ENCODE data around the gene CDC45. TPM values are rescaled to one million over a fixed set of nuclear protein-coding genes. Genes with fewer than 3 reads are reported as not detected.
"Not testable (repeated sequence)": the region's sequence is repeated elsewhere in the genome, so short reads cannot be mapped to it uniquely, and the experiment has no call there.

The CDC45 gene
- total and polyA plus RNA-seq, 12 donors: 0.87 to 7.7 (median 1.4) TPM; not detected in 1

DNA sequence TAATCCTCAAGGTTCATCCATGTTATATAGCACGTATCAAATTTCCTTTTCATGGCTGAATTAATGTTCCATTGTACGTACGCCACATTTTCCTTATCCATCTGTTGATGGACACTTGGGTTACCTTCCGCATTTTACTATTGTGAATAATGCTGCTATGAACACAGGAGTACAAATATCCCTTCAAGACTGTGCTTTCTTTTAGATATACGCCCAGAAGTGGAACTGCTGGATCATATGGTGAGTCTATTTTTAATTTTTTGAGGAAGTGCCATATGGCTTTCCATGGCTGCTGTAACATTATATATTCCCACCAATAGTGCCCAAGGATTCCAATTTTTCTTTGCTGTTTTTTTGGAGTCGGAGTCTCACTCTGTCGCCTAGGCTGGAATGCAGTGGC, 41.4 kb upstream of the CDC45 start:
- no peak for TF ChIP-seq POLR2A (IDR thresholded peaks at IDR 0.05)
- TF ChIP-seq, protein P1, sequence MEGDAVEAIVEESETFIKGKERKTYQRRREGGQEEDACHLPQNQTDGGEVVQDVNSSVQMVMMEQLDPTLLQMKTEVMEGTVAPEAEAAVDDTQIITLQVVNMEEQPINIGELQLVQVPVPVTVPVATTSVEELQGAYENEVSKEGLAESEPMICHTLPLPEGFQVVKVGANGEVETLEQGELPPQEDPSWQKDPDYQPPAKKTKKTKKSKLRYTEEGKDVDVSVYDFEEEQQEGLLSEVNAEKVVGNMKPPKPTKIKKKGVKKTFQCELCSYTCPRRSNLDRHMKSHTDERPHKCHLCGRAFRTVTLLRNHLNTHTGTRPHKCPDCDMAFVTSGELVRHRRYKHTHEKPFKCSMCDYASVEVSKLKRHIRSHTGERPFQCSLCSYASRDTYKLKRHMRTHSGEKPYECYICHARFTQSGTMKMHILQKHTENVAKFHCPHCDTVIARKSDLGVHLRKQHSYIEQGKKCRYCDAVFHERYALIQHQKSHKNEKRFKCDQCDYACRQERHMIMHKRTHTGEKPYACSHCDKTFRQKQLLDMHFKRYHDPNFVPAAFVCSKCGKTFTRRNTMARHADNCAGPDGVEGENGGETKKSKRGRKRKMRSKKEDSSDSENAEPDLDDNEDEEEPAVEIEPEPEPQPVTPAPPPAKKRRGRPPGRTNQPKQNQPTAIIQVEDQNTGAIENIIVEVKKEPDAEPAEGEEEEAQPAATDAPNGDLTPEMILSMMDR (IDR thresholded peaks at IDR 0.05): no peak
- Histone ChIP-seq H3K9me3 (replicated peaks in 1 of 3) (no peaks in the 10 kb centered on the region), H3K27me3 (no peaks in the 10 kb centered on the region), H3K4me1 (replicated peaks in 1 of 2) (peaks cover under 1 to 5% of the 10 kb centered on the region in 2 donors), H3K27ac (no peak overlapping the region), H3K4me3 (no peak overlapping the region), H3K36me3 (replicated peaks in 1 of 2) (peaks cover 0 to 28% of the 10 kb centered on the region in 2 donors)
- WGBS, 4 donors: 85 to 92% (median 87%) methylated on average over 7 of the region's 7 CpGs
- intact Hi-C loops (cut with DNase I): no loop called here
- no peak for DNase-seq

DNA sequence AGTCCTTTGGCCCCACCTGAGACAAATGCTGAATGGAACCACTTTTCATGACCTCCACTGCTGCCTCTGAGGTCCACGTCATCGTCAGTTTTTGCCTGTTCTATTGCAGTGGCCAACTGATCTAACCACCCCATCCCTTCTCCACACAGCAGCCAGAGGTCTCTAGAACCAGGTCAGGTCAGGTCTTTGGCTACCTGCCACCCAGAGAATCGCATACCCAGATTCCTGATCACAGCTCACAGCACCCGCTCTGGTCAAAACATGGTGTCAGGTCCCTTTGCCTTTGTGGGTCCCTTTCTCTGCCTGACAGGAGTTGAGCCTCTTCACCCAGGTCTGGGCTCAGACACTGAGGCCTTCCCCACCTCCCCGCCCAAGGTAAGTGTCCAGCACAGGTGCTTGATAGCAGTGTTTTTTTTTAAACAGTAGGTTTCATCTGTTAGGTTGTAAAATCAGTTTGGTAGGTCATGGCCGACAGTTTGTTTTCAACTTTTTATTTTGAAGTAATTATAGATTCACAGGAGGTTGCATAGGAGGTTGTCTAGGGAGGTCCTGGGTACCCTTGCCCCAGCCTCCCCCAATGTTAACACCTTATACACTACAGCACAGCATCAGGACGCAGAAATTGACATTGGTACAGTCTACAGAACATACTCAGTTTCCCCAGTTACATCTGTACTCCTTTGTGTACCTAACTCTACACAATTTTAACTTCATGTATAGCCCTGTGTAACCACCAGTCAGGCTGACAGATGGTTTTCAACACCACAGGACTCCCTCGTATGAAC, 39.1 kb upstream of the CDC45 start:
- Histone ChIP-seq H3K27me3 (no peaks in the 10 kb centered on the region), H3K9me3 (replicated peaks in 1 of 3) (no peaks in the 10 kb centered on the region), H3K4me1 (replicated peaks in 1 of 2) (peaks cover 0 to 6% of the 10 kb centered on the region in 2 donors), H3K27ac (no peak overlapping the region), H3K4me3 (no peak overlapping the region), H3K36me3 (replicated peaks in 1 of 2) (peaks cover 0 to 31% of the 10 kb centered on the region in 2 donors)
- WGBS, 4 donors: 66 to 83% (median 78%) methylated on average over 8 of the region's 8 CpGs
- peak in 6 of 7 donors; percentile 29 to 74 (median 55) for DNase-seq
- intact Hi-C loops (cut with DNase I): no loop called here
- TF ChIP-seq, protein P1 (IDR thresholded peaks at IDR 0.05): no peak
- no peak for TF ChIP-seq POLR2A (IDR thresholded peaks at IDR 0.05)

DNA sequence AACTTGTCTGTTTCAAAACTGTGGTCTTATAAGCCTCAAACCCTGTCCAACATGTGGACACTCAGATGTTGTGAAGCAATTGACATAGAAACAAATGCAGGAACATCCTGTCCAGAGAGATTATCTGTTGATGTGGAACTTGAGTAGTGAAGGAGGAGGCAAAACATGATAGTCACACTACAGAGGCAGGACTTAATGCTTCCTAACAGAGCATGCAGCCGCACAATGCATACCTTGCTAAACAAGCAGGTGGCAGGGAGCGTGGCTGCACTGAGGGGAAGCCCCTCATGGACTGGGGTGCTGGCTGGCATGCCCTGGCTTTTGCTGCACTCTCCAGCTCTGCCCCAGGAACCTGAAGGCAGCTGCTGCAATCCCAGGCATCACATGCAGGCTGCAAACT, 37.6 kb upstream of the CDC45 start:
- H3K4me1 ChIP-seq (replicated peaks in 1 of 2): peaks cover 7 to 19% of the 10 kb centered on the region in 2 donors
- H3K36me3 ChIP-seq (replicated peaks in 1 of 2): peaks cover 0 to 17% of the 10 kb centered on the region in 2 donors
- no peaks in the 10 kb centered on the region for H3K27me3 ChIP-seq
- no peaks in the 10 kb centered on the region for H3K9me3 ChIP-seq (replicated peaks in 1 of 3)
- no peak overlapping the region for H3K4me3 ChIP-seq
- WGBS, 4 donors: 83 to 95% (median 89%) methylated on average over 1 to 2 of the region's 2 CpGs
- intact Hi-C loops (cut with DNase I): no loop called here
- no peak for DNase-seq
- TF ChIP-seq POLR2A (IDR thresholded peaks at IDR 0.05): no peak
- no peak overlapping the region for H3K27ac ChIP-seq

DNA sequence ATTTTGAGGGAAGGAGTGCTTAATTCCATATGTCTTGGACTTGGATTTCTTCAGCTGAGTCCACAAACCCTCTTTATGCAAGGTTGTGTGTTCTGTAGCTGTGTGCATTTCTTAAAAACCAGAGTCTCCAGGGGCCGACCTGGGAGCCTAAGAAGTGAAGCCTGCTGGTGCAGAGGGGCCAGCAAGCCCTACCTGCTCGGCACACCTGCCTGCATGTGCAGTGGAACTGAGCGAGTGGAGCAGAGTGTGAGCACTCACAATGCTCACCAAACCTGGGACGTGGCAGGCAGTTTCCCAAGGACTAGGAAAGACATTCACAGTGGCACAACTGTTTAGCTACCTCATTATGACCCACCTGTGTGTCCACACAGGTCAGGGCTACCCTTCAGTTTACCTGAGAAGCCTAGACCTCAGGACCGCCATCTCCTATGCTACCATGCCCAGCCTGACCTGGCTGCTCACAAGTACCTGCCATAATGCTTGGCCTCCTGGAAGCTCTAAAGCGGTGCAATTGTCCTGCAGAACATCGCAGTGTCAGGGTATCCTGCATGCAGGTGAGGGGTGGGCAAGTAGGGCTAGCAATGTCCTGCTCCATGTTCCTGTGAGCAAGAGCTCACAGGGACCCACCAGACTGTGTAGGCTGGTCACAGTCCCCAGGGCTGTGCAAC, 36.0 kb upstream of the CDC45 start:
- Histone ChIP-seq H3K27ac (no peak overlapping the region), H3K27me3 (no peaks in the 10 kb centered on the region), H3K4me3 (no peak overlapping the region), H3K36me3 (replicated peaks in 1 of 2) (peaks cover 0 to 16% of the 10 kb centered on the region in 2 donors), H3K4me1 (replicated peaks in 1 of 2) (peaks cover 14 to 27% of the 10 kb centered on the region in 2 donors), H3K9me3 (replicated peaks in 1 of 3) (no peaks in the 10 kb centered on the region)
- TF ChIP-seq POLR2A (IDR thresholded peaks at IDR 0.05): no peak
- TF ChIP-seq, protein P1 (IDR thresholded peaks at IDR 0.05): no peak
- no peak for DNase-seq
- 74 to 89% (median 78%) methylated on average over 6 to 7 of the region's 7 CpGs for WGBS, 4 donors
- intact Hi-C loops (cut with DNase I): no loop called here

DNA sequence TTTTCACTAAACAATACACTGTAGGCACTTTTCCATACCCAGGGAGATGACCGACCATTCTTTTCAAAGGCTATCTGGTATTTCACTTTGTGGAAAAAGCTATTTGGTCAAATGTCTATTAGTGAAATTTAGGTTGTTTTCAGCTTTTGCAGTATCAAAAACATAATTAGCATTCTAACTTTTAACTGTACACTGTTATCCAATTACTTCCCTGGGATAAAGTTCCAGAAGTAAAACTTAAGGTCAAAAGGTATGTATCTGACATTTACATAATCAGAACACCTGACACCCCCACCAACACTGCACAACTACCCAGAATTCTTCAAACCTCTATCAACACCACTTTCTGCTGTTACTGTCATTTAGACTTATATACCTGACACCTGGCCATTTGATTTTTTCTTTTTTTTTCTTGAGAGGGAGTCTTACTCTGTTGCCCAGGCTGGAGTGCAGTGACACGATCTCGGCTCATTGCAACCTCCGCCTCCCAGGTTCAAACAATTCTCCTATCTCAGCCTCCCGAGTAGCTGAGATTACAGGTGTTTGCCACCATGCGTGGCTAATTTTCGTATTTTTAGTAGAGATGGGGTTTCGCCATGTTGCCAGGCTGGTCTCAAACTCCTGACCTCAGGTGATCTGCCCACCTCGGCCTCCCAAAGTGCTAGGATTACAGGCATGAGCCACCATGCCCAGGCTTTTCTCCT, 34.3 kb upstream of the CDC45 start:
- DNase-seq; H3K27ac ChIP-seq; H3K27me3 ChIP-seq; intact Hi-C loops (cut with DNase I); H3K9me3 ChIP-seq (replicated peaks in 1 of 3); H3K4me3 ChIP-seq: not testable (repeated sequence)
- Histone ChIP-seq H3K4me1 (replicated peaks in 1 of 2) (peaks cover 14 to 27% of the 10 kb centered on the region in 2 donors), H3K36me3 (replicated peaks in 1 of 2) (peaks cover 0 to 23% of the 10 kb centered on the region in 2 donors)
- 92 to 99% (median 93%) methylated on average over 9 of the region's 9 CpGs for WGBS, 4 donors

Measured in adrenal gland (tissue), 12 donors.